GM19328 (cell line): ENCODE results near the gene ITCH.

ENCODE experiments used
- ATAC-seq: cut with Tn5 transposase; IDR thresholded peaks from one replicate; pipeline ENCODE4 v1.9.1; 2021; ENCODE audit warnings: mild to moderate bottlenecking, moderate library complexity; ENCODE audit not compliant: unreplicated experiment

ITCH gene

DNA sequence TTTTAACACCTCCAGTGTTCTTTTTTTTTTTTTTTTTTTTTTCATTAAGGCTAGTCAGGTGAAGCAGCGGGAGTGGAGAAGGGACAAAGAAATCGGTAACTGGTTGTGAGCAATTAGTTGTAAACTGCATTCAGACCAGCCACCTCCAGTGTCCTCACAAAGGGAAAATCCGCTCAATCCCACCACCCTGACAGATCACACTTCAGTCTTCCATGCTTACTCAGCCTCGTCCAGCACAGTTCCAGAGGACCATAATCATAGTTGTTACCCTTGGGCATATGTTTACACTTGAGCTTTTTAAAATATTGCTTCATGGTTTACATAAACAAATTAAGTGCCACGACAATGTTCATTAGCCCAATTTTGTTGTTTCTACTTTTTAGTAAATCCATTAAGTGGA, 163.4 kb downstream of the ITCH start:
- no peak for ATAC-seq

DNA sequence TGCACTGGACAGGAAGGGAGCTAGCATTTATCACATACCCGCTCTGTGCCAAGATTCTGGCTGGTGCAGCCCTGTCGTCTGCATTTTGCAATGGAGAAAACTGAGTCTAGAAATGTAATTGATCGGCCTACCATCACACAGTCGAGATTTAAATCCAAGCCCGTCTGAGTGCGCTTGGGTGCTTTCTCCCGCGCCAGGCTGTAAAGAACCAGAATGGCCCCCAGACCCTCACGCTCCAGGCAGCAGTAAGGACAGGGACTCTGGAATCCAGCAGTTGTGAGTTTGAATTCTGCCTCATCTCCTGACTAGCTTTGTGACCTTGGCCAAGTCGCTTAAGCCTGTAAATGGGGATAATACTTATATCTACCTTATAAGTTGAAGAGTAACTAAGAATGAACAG, 163.9 kb downstream of the ITCH start:
- no peak for ATAC-seq

DNA sequence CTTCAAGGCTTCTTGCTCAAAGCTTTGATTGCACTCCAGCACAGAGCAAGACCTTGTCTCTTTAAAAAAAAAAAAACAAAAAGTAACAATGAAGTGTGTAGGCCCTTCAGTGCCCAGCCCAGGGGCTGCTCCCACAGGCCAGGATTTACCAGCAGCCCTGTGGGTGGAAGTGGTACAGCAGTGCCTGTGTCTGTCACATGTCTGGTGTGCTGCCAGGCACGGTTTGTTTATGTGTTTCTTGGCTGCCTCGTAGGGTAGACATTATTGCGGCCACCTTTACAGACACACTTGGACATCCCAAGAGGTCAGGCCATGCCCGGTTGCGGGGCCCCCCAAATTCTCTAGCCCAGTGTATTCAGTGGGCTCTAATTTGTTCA, 165.8 kb downstream of the ITCH start:
- no peak for ATAC-seq

DNA sequence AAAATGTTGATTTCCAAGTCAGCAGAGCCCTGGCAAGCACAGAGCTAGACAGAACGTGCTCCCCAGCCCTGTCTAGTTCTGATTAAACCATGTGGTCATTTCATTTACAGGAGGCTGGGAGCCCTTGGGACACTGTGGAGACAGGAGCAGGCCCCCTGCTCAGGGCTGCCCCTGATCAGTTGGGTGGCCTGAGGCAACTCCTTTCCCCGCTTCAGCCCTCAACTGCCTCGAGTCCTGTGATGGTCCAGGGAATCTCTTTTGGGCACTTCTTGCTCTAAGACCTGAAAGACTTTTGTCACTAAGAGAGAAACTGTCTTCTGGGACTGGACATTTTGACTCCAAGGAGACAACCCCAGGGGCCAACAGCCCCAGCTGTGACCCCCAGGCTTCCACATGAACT, 166.7 kb downstream of the ITCH start:
- ATAC-seq = no peak

DNA sequence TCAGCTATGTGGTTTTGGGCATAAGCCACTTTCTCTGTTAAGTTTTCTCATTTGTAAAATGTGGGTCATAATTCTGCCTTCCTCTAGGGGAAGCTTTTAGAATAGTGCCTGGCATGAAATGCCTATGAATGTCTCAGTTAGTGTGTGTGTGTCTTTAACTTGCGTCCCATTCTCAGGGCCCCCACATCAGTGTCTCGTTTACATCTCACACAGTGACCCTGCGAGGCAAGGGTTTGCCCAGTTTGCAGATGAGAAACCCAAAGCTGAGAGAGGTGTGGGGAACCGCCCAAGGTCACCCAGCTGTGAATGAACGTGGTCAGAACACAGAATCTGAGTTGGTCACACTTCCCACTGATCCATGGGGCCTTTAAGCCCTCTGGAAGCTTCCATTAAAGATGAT, 167.3 kb downstream of the ITCH start:
- ATAC-seq = no peak

DNA sequence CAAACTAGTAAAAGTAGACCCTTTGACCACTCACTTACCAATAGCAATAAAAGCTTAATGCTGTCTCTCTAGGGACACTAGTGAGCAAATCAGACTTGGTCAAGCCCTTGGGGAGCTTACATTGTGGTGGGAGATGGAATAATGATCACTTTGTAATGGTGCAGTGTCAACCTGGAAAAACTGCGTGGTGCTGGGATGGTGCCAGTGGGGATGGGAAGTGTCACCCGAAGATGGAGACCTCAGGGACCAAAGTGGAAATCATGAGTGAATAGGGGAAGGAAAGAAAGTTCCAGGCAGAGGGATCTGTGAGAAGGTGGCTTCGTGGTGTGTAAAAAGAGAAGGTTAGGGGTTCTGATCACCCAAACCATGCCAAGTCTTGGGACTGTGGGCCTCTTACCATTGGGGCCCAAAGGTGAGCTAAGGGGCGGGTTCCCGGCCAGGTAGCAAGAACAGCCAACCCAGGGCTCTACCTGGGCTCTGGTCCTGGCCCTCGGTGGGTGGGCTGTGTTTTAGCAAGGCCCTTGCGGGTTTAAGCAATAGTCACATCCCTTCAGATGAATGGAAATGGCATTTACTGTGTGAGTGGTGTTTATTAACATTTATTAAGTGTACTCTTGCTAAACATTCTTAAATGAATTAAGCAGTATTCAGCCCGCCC, 168.7 kb downstream of the ITCH start:
- ATAC-seq = no peak

DNA sequence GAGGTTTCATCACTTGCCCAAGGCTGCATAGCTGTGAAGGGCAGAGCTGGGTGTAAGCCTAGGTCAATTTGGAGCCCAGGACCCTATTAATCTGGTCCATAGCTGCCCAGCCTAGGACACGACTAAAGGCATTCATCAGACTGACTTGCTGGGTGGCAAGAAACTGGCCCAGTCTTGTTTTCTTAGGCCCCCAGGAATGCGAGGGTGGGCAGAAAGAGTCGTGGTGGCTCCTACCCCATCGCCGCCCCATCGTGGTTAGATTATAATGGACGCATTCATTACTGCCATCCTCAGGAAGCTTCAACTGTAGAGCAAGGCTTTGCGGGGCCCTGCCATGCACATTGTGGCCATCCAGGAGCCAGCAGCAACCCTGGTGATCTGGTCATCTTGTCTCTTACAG, 169.2 kb downstream of the ITCH start:
- ATAC-seq = no peak

DNA sequence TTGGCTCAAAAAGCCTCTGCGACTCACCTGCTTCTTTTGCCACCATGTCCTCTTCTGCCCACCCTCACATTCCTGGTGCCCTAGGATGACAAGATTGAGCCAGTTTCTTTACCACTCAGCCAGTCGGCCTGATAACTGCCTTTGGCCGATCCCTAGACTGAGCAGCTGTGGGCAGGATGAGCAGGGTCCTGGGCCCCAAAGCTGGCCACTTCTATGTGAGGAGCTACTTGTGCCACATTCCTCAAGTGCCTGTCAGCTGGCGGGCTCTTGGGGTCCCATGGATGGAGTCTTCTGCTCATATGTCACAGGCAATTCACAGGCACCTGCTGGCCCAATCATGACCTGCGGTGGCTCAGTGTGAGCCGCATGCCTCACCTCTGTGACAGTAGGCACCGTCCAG, 169.7 kb downstream of the ITCH start:
- no peak for ATAC-seq

DNA sequence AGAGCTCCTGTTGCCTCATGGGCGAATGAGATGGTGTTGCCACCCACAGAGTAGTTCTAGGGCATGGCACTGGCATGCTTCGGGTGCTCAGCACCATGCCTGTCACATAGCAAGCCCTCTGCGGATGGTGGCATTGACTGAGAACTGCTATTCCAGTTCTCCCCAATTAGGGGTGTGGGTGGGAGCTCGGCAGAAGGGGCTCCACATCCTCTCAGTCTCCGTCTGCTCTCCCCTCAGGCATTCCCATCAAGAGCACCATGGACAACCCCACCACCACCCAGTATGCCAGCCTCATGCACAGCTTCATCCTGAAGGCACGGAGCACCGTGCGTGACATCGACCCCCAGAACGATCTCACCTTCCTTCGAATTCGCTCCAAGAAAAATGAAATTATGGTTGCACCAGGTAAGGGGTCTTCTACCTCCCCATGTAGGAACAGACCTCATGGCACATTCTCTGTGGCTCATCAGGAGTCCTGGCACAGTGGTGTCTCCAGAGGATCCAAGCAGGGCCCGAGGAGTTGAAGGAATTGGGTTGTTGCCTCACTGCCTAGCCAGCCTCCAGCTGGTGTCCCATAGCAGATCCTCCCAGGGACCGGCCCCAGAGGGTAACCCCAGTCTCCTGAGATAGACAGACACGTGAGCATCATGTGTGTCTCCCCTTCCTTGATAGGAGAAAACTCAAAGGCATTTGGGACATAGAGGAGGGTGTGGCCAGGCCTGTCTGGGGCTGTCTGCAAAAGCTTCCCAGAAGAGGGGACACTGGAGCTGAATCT, 171.5 kb downstream of the ITCH start:
- no peak for ATAC-seq

DNA sequence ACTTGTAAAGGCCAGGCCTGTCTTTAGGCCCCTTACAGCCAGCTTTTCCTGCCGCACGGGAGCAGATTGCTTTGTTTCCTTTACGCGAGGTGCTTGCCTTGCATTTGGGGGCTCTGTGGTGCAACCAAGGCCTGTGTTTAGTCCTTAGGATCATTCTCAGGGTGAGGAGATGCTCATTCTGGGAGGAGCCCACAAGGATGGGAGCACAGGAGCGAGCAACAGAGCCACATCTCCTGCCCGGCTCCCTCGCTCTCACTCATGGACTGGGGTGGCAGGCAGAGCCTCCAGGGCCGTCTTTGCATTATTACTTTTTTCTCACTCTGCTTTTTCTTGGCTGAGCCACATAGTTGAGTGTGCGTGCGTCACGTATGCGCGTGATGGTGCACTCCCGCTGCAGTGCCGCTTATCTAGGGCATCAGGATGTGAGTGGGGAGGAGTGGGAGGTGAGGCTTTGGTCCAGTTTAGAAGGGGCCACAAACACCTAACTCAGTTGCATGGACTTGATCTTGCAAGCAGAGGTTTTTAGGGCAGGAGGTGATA, 172.3 kb downstream of the ITCH start:
- ATAC-seq = no peak

DNA sequence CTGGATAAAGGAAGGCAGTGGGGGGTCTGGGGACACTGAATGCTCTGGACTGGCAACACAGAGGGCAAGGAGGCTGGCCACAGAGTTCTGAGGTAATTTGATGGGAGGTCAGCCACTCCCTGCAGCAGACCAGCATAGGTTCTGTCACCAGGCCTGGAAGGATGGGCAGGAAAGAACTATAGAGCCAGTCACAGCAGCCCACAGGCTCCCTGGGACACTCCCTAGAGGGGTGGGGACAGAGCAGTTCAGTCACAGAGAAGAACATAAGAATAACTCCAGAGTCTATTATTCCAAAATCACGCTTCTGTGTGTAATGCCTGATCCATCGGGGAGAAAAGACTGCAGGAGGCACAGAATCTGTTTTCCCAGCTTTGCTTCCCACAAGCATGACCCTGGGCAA, 172.8 kb downstream of the ITCH start:
- no peak for ATAC-seq

DNA sequence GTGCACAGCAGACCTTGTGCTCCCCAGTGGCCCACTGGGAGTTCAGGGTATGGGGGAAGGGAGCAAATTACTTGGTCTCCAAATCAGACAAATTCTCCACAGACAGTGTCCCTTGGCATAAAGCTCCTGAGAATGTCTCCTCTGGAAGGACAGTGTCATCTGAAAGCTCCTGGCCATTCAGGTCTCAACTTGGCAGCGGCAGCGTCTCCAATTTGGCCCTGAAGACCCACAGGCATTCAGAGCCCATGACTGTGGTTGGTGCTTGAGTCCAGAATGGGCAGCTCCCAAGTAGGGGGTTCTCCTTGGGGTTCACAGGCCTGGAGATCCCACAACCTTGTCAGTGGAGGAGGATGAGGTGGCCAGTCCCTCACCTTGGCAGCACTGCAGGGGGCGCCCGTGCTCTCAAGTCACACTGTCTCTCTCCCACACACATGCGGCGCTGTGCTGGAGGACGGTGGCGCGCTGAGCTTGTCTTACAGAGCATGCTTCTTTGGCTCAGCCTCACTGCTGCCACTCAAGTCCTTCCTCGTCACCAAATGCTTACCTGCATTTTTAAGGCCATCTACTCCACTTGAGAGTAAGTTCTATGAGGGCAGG, 173.8 kb downstream of the ITCH start:
- ATAC-seq = no peak

DNA sequence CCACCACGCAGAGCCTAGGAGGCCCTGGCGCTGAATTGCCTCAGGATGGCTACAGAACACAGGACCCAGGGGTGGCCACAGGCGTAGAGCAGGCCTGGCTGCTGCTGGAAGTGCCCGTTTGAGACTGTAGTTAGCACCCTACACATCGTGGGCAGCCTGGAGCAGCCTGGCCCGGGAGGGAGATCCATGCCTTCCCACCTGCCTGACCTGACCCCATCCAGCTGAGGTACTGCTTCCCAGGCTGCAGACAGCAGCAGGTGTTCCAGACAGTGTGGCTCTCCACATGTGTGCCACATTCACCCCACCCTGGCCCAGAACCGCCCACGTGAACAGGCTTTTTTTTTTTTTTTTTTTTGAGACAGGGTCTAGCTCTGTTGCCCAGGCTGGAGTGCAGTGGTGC, 174.6 kb downstream of the ITCH start:
- ATAC-seq = no peak

DNA sequence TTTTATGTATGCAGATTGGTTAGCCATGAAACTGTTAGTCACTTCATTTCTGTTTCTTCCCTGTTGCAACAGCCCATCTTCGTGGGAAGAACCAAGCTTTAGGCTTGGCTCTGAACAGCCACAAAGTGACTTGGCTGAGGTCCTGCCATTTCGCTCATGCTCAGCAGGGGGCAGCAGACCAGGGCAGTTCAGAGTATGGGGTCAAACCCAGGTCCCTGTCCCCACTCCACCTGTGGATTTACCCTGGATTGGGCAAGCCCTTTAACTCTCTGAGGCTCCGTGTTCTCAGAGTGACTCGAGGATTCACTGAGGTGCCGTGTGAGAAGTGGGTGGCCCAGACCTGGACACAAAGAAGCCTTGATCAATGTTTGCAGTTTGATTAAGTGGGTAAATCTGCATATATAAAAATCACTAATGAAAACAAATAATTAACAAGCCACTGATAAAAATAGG, 175.6 kb downstream of the ITCH start:
- no peak for ATAC-seq

DNA sequence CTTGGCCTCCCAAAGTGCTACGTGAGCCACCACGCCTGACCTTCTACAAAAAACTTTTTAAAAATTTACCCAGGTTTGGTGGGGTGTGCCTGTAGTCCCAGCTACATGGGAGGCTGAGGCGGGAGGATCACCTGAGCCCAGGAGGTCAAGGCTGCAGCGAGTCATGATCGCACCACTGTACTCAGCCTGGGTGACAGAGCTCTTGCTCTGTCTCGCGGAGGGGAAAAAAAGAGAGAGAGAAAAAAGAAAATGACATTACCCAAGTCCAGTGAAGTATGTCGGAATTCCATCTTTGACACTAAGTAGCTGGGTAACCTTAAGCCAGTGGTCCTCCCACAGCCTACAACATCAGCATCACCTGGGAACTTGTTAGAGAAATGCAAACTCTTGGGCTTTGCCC, 176.7 kb downstream of the ITCH start:
- ATAC-seq = no peak

DNA sequence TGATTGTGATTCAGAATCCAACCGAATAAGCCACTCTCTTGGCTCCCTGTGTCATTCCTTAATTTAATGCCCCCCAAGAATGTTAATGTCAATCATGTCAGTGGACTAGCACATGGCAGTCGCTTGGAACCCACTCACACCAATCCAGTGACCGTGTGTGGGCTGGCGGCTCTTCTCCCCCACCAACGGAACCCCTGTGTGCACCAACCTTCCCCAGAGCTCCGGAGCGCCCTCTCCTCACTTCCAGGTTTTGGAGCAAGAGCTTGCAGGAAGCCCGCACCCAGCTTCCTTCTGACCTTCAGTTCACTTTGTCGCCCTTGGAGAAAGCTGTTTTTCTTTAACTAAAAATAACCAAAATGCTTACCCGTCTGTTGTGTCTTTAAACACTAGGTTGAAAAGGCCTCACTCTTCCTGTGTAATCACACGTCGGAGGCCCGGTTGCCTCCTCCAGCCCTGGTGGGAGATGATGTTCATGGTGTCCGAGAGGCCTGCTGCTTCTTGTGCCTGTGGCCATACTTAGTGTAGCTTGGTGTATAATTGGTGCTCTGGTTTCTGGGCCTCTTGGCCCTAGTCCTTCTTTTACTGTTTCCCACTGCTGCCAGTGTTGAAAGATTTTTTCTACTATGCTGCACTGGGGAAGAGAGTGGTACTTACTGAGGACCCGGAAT, 177.7 kb downstream of the ITCH start:
- ATAC-seq = no peak

DNA sequence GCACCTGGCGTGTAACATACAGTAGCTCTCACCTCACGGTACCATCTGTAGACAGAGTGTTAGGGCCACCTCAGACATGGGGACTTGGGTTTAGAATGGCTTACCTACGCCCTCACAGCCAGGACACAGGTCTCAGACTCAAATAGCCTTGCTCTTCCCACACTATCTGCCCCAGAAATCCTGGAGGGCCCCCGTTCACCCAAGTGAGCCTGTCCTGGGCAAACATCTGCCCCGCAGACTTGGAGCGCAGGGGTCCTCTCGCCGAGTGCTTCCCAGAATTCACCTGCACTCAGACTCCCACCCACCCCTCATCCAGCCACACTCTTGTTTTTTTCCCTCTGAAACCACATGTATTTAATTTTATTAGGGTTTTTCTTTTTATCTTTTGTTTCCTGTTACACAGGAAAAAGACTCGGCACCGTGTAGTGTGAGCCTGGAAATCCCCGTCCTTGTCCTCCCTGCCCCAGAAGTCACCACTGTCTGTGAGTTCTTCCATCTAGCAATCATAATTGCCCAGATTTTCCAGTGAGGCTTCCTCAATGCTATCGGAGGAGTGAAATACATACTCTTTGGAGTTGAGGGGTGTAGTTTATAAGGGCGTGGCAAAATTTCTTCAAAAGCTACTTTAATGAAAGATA, 178.3 kb downstream of the ITCH start:
- no peak for ATAC-seq

DNA sequence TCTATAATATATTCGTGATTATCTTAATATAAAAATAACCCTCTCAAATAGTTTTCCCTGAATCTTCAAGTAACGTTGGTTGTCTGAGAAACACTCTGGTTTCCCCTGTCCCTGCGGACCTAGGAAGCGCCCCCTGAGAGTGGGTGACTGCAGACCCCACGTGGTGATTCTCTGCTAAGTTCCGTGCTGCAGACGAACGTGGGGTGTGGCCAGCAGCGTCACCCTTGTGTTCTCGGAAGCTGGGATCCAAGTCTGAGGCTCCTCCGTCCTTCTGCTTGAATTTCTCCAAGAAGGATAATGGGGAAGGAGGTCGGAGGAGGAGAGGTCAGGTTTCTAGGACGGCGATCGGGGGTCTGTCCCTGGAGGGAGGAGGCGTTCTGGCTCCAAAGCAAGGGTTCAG, 178.8 kb downstream of the ITCH start:
- no peak for ATAC-seq

DNA sequence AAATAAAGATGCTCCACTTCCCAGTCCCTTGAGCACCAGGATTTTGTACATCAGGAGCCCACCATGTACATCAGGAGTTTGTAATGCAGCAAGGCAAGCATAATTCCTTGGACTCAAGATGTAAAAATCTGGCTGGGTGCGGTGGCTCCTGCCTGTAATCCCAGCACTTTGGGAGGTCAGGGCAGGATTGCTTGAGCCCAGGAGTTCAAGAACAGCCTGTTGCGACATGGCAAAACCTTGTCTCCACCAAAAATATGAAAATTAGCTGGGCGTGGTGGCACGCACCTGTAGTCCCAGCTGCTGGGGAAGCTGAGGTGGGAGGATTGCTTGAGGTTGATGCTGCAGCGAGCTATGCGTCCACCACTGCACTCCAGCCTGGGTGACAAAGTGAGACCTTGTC, 179.4 kb downstream of the ITCH start:
- no peak for ATAC-seq

DNA sequence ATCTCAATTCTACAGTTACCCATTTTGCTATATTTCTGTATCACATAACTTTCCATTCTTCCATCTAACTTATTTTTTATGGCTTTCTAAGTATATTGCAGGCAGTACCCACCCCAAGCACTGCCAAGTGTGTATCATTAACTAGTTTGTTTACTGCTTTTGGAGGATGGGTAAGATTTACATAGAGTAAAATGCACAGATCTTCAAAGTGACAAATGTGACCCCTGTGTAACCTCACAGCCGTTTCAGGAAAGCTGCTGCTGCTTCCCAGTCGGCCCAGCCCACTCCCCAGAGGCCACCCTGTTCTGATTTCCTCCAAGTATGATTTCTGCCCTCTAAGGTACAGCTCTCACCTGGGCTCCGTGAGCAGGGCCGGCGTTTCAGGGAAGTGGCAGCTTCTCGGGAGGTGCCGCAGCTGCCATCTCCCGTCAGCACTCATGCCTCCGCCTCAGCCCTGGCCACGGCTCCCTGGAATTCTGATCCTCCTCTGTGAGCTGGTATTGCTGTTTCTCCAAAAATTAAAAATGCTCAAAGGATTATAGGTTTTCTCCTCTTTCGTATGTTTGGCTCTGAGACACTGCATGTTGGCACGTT, 180.5 kb downstream of the ITCH start:
- no peak for ATAC-seq
